HEK293 (cell line): ENCODE measurements around the gene CCBE1.

ENCODE experiments used
- CTCF ChIA-PET: fragments of 350-600 bp; formaldehyde crosslinking; extraction: SDS; loops from one replicate; lab custom pipeline; 2021; ENCODE audit warnings: antibody characterized with exemption; lab: Yijun Ruan, JAX
- POLR2A ChIA-PET: fragments of 300-600 bp; formaldehyde crosslinking; extraction: SDS; loops from one replicate; lab custom pipeline; 2020; ENCODE audit warnings: antibody characterized with exemption, inconsistent platforms; lab: Yijun Ruan, JAX
- H3K27ac ChIP-seq: fragments of 200-500 bp; sonication (Bioruptor generic); 2 replicates; pipeline ENCODE4 v1.5.1; 2014; ENCODE audit warnings: low read depth, low read length, control low read depth, inconsistent platforms; ENCODE audit errors: extremely low read depth
- H3K36me3 ChIP-seq, 2 experiments: fragments of 200-500 bp in 1 of 2; sonication (Bioruptor generic) in 1 of 2; 1 replicate in 1 of 2; 2 replicates in 1 of 2; pipeline ENCODE4 v1.5.1; 2014 to 2017; ENCODE audit warnings: inconsistent platforms in 2 of 2, low read length in 2 of 2; ENCODE audit not compliant: control insufficient read depth in 2 of 2, insufficient read depth in 1 of 2
- H3K4me1 ChIP-seq: fragments of 200-500 bp; sonication (Bioruptor generic); 2 replicates; pipeline ENCODE4 v1.5.1; 2014; ENCODE audit warnings: mild to moderate bottlenecking, low read length, inconsistent platforms; ENCODE audit not compliant: control insufficient read depth, insufficient read depth
- H3K4me3 ChIP-seq: 2 replicates; pipeline ENCODE4 v1.5.1; 2011; ENCODE audit warnings: low read depth, mild to moderate bottlenecking, control low read depth, low read length, moderate library complexity
- H3K9me3 ChIP-seq: fragments of 200-500 bp; sonication (Bioruptor generic); 2 replicates; pipeline ENCODE4 v1.5.1; 2014; ENCODE audit warnings: low read depth, low read length, inconsistent platforms; ENCODE audit not compliant: control insufficient read depth, insufficient read depth
- BCL6B ChIP-seq: fragments of 450-650 bp; formaldehyde crosslinking; IDR thresholded peaks from 2 replicates; pipeline ENCODE4 v1.5.1; 2017; ENCODE audit warnings: missing biosample characterization, missing genetic modification characterization
- GFI1B ChIP-seq: fragments of 450-650 bp; formaldehyde crosslinking; IDR thresholded peaks from 2 replicates; pipeline ENCODE4 v1.5.1; 2016; ENCODE audit warnings: missing biosample characterization, missing genetic modification characterization
- HOXA7 ChIP-seq: sonication (generic); formaldehyde crosslinking; IDR thresholded peaks from 2 replicates; pipeline ENCODE4 v1.8.1; 2022; ENCODE audit warnings: missing genetic modification reagents, borderline replicate concordance
- HOXC10 ChIP-seq: sonication (generic); formaldehyde crosslinking; IDR thresholded peaks from 2 replicates; pipeline ENCODE4 v1.8.1; 2023; ENCODE audit warnings: mild to moderate bottlenecking, missing genetic modification reagents
- IKZF3 ChIP-seq: fragments of 450-650 bp; IDR thresholded peaks from 2 replicates; pipeline ENCODE4 v1.5.0; 2018; ENCODE audit warnings: missing biosample characterization, mild to moderate bottlenecking, missing genetic modification characterization, moderate library complexity
- PRDM1 ChIP-seq: fragments of 450-650 bp; formaldehyde crosslinking; IDR thresholded peaks from 2 replicates; pipeline ENCODE4; 2016; ENCODE audit warnings: missing biosample characterization, missing genetic modification characterization
- PRDM6 ChIP-seq: fragments of 450-650 bp; formaldehyde crosslinking; IDR thresholded peaks from 2 replicates; pipeline ENCODE4 v1.5.1; 2017; ENCODE audit warnings: missing biosample characterization, missing genetic modification characterization
- SCRT1 ChIP-seq: fragments of 450-650 bp; formaldehyde crosslinking; IDR thresholded peaks from 2 replicates; pipeline ENCODE4 v1.5.1; 2016; ENCODE audit warnings: missing biosample characterization, missing genetic modification characterization, borderline replicate concordance
- SCRT2 ChIP-seq: fragments of 450-650 bp; formaldehyde crosslinking; IDR thresholded peaks from 2 replicates; pipeline ENCODE4 v1.5.1; 2016; ENCODE audit warnings: missing biosample characterization, missing genetic modification characterization
- ZNF26 ChIP-seq: fragments of 450-650 bp; formaldehyde crosslinking; IDR thresholded peaks from 2 replicates; pipeline ENCODE4 v1.5.1; 2016; ENCODE audit warnings: missing biosample characterization, missing genetic modification characterization
- ZNF350 ChIP-seq: fragments of 450-650 bp; formaldehyde crosslinking; IDR thresholded peaks from 2 replicates; pipeline ENCODE4 v1.5.0; 2017; ENCODE audit warnings: missing biosample characterization, mild to moderate bottlenecking, missing genetic modification characterization
- ZNF473 ChIP-seq: fragments of 450-650 bp; formaldehyde crosslinking; IDR thresholded peaks from 2 replicates; pipeline ENCODE4 v1.5.1; 2017; ENCODE audit warnings: missing biosample characterization, missing genetic modification characterization
- TF ChIP-seq, protein P1 (sequence below): fragments of 450-650 bp; formaldehyde crosslinking; IDR thresholded peaks from 2 replicates; pipeline ENCODE4 v1.5.1; 2016; ENCODE audit warnings: missing biosample characterization, missing genetic modification characterization
- TF ChIP-seq, protein P2 (sequence below): fragments of 450-650 bp; formaldehyde crosslinking; IDR thresholded peaks from 2 replicates; pipeline ENCODE4 v1.5.1; 2016; ENCODE audit warnings: missing biosample characterization, missing genetic modification characterization

Gene CCBE1

GRCh38 chr18:59704146-59704545 is 6.9 kb upstream of the CCBE1 start:
- peak; percentile 24; the same call in 1 of the 2 replicates for TF ChIP-seq BCL6B (tag by site-specific recombination)
- no peak for TF ChIP-seq IKZF3 (tag by site-specific recombination)
- TF ChIP-seq ZNF26, result no peak
- no peak for TF ChIP-seq ZNF350 (tag by site-specific recombination)
- TF ChIP-seq GFI1B (tag by site-specific recombination), result no peak
- TF ChIP-seq PRDM6 (tag by site-specific recombination), result no peak
- TF ChIP-seq HOXA7 (CRISPR knock-in tag), result no peak
- 0 out of 2 replicates have a peak, but pooled peaks have one; percentile 35 for TF ChIP-seq SCRT2 (tag by site-specific recombination)
- no peak for TF ChIP-seq HOXC10
- TF ChIP-seq, protein P1, sequence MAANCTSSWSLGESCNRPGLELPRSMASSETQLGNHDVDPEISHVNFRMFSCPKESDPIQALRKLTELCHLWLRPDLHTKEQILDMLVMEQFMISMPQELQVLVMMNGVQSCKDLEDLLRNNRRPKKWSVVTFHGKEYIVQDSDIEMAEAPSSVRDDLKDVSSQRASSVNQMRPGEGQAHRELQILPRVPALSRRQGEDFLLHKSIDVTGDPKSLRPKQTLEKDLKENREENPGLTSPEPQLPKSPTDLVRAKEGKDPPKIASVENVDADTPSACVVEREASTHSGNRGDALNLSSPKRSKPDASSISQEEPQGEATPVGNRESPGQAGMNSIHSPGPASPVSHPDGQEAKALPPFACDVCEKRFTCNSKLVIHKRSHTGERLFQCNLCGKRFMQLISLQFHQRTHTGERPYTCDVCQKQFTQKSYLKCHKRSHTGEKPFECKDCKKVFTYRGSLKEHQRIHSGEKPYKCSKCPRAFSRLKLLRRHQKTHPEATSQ (tag by site-specific recombination), result no peak
- no peak overlapping the region for H3K27ac ChIP-seq
- H3K4me1 ChIP-seq, result peaks cover 4% of the 10 kb centered on the region; the same call in 1 of the 2 replicates
- H3K36me3 ChIP-seq, result no peaks in the 10 kb centered on the region
- H3K9me3 ChIP-seq, result no peaks in the 10 kb centered on the region
- POLR2A ChIA-PET, result interaction anchor here (0.6 kb wide), 1 partner anchor 69 kb away, joined by 4 read pairs; no protein-coding TSS in a partner anchor
- CTCF ChIA-PET, result interaction anchor here (0.7 to 1.0 kb wide), 3 partner anchors 10 to 302 kb away, joined by 3 read pairs; no protein-coding TSS in a partner anchor
- no peak overlapping the region for H3K4me3 ChIP-seq

DNA sequence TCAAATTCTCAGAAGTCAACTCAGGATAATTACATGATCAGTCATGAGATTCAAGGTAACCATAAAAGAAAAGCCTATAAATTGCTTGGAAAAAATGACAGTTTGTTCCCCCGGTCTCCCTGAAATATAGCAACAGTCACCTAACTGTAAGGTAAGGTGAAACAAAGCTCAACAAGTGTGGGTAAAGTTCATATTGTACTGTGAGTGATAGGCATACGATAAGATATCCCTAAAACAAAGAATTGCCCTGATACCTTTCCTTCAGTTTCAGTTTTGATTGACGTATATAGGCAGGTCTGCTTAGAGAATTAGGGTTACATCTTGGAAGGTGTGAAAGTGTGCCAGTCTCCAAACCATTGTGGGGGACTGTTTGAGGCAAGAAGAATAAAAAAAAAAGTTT is 4.0 kb upstream of the CCBE1 start:
- ChIA-PET CTCF (interaction anchor here (0.6 to 2.7 kb wide), 6 partner anchors 11 to 122 kb away, joined by 3 to 17 read pairs (median 3); no protein-coding TSS in a partner anchor), POLR2A (interaction anchor here (1.5 kb wide), 1 partner anchor 299 kb away, joined by 3 read pairs; no protein-coding TSS in a partner anchor)
- Histone ChIP-seq H3K27ac (no peak overlapping the region), H3K4me1 (peaks cover 6% of the 10 kb centered on the region; the same call in 1 of the 2 replicates), H3K9me3 (no peaks in the 10 kb centered on the region), H3K36me3 (no peaks in the 10 kb centered on the region), H3K4me3 (no peak overlapping the region)
- TF ChIP-seq, protein P2, sequence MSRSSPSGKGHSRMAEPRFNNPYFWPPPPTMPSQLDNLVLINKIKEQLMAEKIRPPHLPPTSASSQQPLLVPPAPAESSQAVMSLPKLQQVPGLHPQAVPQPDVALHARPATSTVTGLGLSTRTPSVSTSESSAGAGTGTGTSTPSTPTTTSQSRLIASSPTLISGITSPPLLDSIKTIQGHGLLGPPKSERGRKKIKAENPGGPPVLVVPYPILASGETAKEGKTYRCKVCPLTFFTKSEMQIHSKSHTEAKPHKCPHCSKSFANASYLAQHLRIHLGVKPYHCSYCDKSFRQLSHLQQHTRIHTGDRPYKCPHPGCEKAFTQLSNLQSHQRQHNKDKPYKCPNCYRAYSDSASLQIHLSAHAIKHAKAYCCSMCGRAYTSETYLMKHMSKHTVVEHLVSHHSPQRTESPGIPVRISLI (tag by site-specific recombination), result no peak
- TF ChIP-seq SCRT2 (tag by site-specific recombination), result peak; percentile 46
- TF ChIP-seq ZNF473 (tag by site-specific recombination), result no peak

GRCh38 chr18:59700535-59700967 is 3.3 kb upstream of the CCBE1 start:
- Histone ChIP-seq H3K27ac (no peak overlapping the region), H3K9me3 (no peaks in the 10 kb centered on the region), H3K36me3 (no peaks in the 10 kb centered on the region), H3K4me3 (no peak overlapping the region), H3K4me1 (peaks cover 9% of the 10 kb centered on the region; the same call in 1 of the 2 replicates)
- ChIA-PET CTCF (interaction anchor here (1.1 to 4.6 kb wide), 3 partner anchors 12 to 122 kb away, joined by 3 to 64 read pairs (median 6); no protein-coding TSS in a partner anchor), POLR2A (interaction anchor here (1.5 kb wide), 1 partner anchor 298 kb away, joined by 3 read pairs; no protein-coding TSS in a partner anchor)
- TF ChIP-seq PRDM1, result 0 out of 2 replicates have a peak, but pooled peaks have one; percentile 22
- TF ChIP-seq SCRT1 (tag by site-specific recombination), result no peak
